SU-DHL-6 (cell line): Measurements from ENCODE around the gene SLFN14.

ENCODE experiments used
- CTCF ChIP-seq: fragments of 200-600 bp; sonication (generic); IDR thresholded peaks from one replicate; pipeline ENCODE4 v1.5.1; 2017; ENCODE audit warnings: antibody characterized with exemption, mild to moderate bottlenecking, low read length, moderate library complexity; ENCODE audit not compliant: insufficient read depth, poor library complexity, severe bottlenecking
- EZH2phosphoT487 ChIP-seq: fragments of 200-600 bp; sonication (generic), shearing (Covaris generic); conservative IDR thresholded peaks from 2 replicates; pipeline ENCODE4 v1.6.1; 2018; ENCODE audit warnings: mild to moderate bottlenecking, antibody characterized with exemption, low read length, moderate library complexity, mixed read lengths

- TF ChIP-seq CTCF (no peak), EZH2phosphoT487 (no peak)
Observed at GRCh38 chr17:35541434-35541833, 19.2 kb downstream of the SLFN14 start.
